A549 (cell line): Measurements from ENCODE around the gene SPANXC.
"Not testable (repeated sequence)": the region's sequence is repeated elsewhere in the genome, so short reads cannot be mapped to it uniquely, and the experiment has no call there.

Source experiments
- BHLHE40 ChIP-seq: IDR thresholded peaks from 2 replicates; pipeline ENCODE4 v1.6.1; 2012; ENCODE audit warnings: low read depth, low read length, inconsistent platforms
- CEBPB ChIP-seq, 2 experiments: fragments of >200 bp in 1 of 2; sonication (Bioruptor Twin) in 1 of 2; formaldehyde crosslinking in 1 of 2; IDR thresholded peaks; 2 replicates each; pipeline ENCODE4 v1.6.1; 2012 to 2016
- CHD2 ChIP-seq: fragments of 150-350 bp; IDR thresholded peaks from 2 replicates; pipeline ENCODE4 v1.6.1; 2014; ENCODE audit warnings: low read length; ENCODE audit not compliant: partially characterized antibody
- CTCF ChIP-seq: fragments of >200 bp; sonication (Bioruptor Twin); formaldehyde crosslinking; IDR thresholded peaks from 3 replicates; pipeline ENCODE4 v1.5.1; 2016
- EP300 ChIP-seq, 2 experiments: fragments of >200 bp; sonication (Bioruptor Twin); formaldehyde crosslinking; IDR thresholded peaks; 2 replicates in 1 of 2; 3 replicates in 1 of 2; pipeline ENCODE4 v1.6.1; 2016 to 2017
- FOXS1 ChIP-seq: fragments of 250-450 bp; sonication (Bioruptor Pico); IDR thresholded peaks from 2 replicates; pipeline ENCODE4 v1.5.0; 2020; ENCODE audit warnings: mild to moderate bottlenecking, moderate library complexity
- JUNB ChIP-seq: fragments of >200 bp; sonication (Bioruptor Twin); formaldehyde crosslinking; IDR thresholded peaks from 2 replicates; pipeline ENCODE4 v1.6.1; 2016
- KDM1A ChIP-seq: fragments of 200-600 bp; sonication (generic); IDR thresholded peaks from 2 replicates; pipeline ENCODE4 v1.6.1; 2016; ENCODE audit warnings: low read depth, mild to moderate bottlenecking
- POLR2A ChIP-seq: IDR thresholded peaks from 2 replicates; pipeline ENCODE4 v1.6.1; 2012; ENCODE audit warnings: mild to moderate bottlenecking, low read length
- RAD21 ChIP-seq, 2 experiments: fragments of >200 bp in 1 of 2; sonication (Bioruptor Twin) in 1 of 2; formaldehyde crosslinking in 1 of 2; IDR thresholded peaks in 1 of 2; conservative IDR thresholded peaks in 1 of 2; 2 replicates in 1 of 2; 3 replicates in 1 of 2; pipeline ENCODE4 v1.6.1; 2012 to 2018; ENCODE audit warnings: inconsistent platforms in 1 of 2
- RCOR1 ChIP-seq: fragments of 150-350 bp; IDR thresholded peaks from 2 replicates; pipeline ENCODE4 v1.6.1; 2014; ENCODE audit warnings: antibody characterized with exemption, low read length, low read depth
- REST ChIP-seq: fragments of 200-600 bp; sonication (generic); IDR thresholded peaks from 2 replicates; pipeline ENCODE4 v1.6.1; 2016; ENCODE audit warnings: antibody characterized with exemption, mild to moderate bottlenecking, moderate library complexity
- RFX5 ChIP-seq: fragments of 450-650 bp; IDR thresholded peaks from 2 replicates; pipeline ENCODE4 v1.7.1; 2014; ENCODE audit warnings: antibody characterized with exemption, mild to moderate bottlenecking, moderate library complexity
- ZC3H11A ChIP-seq: fragments of 450-650 bp; IDR thresholded peaks from 2 replicates; pipeline ENCODE4 v1.6.1; 2014; ENCODE audit warnings: antibody characterized with exemption, mild to moderate bottlenecking

GRCh38 chrX:141242417-141242816 lies at the start of gene SPANXC:
- TF ChIP-seq BHLHE40; CHD2; CTCF; CEBPB (IDR thresholded peaks at IDR 0.05); EP300 (IDR thresholded peaks at IDR 0.05); POLR2A; RCOR1; RAD21 (conservative IDR thresholded peaks at IDR 0.05 in 1 of 2, IDR thresholded peaks at IDR 0.05 in 1 of 2); FOXS1 (CRISPR knock-in tag); KDM1A; RFX5; REST; ZC3H11A; JUNB: not testable (repeated sequence)
